Stimulated activated CD4-positive, alpha-beta T cell treated with anti-CD3 and anti-CD28 coated beads, Interleukin-4, amount 100 ng/mL, for 48 hours (primary cell): ENCODE data around the gene ATRAID.
"Not testable (repeated sequence)": the region's sequence is repeated elsewhere in the genome, so short reads cannot be mapped to it uniquely, and the experiment has no call there.

Source experiments
- DNase-seq, 2 donors: peaks; one replicate each; pipeline ENCODE4 v3.0.0-alpha.2; 2020; ENCODE audit warnings: low read depth in 2 of 2

ATRAID gene

DNA sequence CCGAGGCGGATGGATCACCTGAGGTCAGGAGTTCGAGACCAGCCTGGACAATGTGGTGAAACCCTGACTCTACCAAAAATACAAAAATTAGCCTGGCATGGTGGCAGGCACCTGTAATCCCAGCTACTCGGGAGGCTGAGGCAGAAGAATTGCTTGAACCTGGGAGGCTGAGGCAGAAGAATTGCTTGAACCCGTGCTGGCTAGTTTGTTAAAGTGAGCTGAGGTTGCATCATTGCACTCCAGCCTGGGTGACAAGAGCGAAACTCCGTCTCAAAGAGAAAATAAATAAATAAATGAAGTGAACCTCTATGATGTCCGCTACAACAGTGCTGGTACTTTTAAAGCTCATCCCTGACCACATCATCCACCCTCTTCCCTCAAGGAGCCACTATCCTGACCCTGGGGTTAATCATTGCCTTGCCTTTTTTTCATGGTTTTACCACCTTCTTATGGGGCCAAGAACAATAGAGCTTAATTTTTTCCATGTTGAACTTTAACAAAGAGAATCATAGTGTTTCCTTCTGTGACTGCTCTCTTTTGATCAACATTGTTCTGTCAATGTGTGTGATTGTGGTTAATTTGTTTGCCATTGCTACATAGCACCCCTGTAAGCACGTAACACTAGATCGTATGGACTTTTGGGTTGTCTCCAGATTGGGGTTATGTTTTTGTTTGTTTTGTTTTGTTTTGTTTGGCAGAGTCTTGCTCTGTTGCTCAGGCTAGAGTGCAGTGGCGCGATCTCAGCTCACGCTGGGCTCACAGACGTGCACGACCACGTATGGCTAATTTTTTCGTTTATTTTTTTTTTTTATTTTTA is 17.1 kb upstream of the ATRAID start:
- no peak for DNase-seq

DNA sequence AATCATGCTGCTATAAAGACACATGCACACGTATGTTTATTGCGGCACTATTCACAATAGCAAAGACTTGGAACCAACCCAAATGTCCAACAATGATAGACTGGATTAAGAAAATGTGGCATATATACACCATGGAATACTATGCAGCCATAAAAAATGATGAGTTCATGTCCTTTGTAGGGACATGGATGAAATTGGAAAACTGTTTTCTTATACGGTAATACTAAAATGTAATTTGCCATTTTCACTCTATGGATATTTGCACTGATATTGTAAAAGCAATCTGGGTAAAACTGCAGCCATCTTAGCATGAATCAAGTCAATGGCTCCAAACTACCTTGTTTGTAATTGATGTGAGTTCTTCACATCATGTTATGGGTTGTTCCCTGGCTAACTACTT is 16.0 kb upstream of the ATRAID start:
- DNase-seq: not testable (repeated sequence)

DNA sequence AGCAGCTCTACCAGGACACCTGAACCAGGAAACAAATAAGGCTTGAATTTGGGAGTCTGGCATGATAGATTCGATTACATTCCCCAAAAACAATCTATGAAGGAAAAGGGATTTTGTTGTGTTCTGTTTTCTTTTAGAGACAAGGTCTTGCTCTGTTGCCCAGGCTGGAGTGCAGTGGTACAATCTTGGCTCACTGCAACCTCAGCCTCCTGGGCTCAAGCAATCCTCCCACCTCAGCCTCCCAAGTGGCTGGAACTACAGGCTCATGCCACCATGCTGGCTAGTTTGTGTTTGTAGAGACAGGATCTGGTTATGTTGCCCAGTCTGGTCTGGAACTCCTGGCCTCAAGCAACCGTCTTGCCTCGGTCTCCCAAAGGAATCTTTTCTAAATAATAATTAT is 13.8 kb upstream of the ATRAID start:
- DNase-seq: not testable (repeated sequence)

DNA sequence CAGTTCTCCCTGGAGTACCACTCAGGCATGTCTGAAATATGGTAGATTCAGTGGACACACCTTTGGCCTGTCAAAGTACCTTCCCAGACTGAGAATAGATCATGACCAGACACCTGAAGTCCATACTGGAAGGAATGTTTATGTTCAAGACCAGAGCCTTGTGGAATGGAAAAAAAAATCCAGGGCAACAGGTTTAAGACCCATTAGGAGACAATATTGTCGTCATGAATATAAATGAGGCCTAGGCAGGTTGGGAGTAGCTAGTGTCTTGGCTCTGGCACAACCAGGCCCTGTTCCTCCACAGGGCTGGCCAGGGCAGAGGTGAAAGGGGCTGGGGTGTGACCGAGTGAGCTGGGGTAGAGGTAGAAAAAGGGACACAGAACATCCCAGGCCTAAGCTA is 13.2 kb upstream of the ATRAID start:
- no peak for DNase-seq

DNA sequence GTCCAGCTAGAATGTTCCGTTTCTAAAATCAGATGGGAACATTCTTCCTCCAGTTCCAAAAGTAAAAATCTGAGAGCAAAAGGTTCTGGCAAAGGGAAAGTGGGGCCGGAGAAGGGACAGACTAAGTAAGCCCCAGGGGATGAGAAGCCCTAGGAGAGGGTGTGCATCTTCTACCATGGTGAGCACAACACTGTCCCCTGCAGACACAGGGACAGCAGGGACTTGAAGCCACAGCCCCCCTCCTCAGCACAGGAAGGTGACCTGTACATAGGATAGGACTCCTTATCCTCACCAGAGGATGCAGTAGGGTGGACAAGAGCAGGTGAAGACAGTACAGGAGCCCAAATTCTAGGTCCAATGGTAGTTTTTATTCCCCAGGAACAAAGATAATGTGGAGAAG is 12.6 kb upstream of the ATRAID start:
- no peak for DNase-seq

DNA sequence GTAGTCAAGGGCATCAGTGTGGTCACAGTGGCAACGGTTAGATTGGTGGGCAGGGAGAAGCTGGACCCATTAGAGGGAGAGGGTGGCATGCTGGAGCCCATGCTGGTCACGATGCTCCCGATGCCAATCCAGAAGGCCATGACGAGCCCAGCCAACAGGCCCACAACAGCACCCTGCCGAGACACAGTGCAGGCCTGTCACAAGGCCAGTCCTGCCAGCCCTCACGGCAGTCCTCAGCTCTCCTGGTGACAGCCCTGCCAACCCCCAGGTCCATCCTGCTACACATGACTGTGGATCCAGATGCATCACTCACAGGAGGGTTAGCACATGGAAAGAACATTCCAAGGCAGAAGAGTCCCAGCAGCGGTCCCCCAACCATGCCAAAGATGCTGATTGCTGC is 10.2 kb upstream of the ATRAID start:
- no peak for DNase-seq

DNA sequence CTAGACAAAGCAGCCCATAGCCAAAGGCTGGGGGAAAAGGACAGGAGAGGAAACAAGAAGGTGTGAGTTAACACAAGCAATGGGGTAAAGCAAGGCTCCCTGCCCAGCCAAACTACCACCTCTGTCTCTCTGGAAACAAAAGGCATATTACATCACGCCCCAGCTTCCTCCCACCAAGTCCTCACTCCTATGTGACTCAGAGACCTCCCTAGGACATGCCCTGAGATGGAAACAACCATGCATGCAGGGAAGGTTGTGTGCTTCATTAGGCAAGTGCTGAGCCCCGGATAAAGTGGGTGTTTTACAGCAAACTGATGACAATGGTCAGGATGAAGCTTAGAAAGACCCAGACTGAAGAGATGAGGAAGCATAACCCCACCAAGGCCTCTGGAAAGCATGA is 9.0 kb upstream of the ATRAID start:
- DNase-seq: no peak

DNA sequence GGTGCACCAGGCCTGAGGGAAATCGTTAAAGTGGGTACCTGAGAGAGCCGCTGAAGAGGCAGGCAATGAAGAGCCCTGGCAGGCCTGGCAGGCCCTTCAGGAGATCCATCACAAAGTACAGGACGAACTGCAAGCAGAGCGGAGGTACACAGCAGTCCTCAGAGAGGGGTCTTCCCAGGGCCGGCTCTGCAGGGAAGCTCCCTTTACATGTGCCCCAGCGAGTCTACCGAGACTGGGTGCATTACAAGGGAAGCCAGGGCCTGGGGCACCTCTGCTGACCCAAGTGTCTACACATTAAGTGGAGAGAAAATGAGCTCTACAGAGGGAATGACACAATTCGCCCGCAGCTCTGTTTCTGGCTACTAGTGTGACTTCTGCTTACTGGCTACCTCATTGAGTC is 8.1 kb upstream of the ATRAID start:
- no peak for DNase-seq

DNA sequence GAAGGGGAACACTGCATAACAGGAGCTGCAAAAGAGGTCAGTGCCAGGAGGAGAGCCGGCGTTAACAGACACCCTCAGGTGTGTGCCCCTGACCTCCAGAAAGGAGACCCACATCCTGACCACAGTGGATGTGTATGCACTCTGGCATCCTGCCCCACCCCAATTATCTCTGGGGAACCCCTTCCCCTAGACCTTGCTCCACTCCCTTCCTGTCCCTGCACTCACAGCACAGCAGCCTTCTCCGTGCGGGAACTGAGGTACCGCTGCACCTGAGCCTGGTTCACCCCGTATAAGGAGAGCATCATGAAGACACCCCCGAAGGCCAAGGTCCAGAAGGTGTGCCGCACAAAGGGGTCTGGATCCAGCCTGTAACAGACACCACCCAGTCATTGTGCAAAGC is 7.3 kb upstream of the ATRAID start:
- DNase-seq: no peak

DNA sequence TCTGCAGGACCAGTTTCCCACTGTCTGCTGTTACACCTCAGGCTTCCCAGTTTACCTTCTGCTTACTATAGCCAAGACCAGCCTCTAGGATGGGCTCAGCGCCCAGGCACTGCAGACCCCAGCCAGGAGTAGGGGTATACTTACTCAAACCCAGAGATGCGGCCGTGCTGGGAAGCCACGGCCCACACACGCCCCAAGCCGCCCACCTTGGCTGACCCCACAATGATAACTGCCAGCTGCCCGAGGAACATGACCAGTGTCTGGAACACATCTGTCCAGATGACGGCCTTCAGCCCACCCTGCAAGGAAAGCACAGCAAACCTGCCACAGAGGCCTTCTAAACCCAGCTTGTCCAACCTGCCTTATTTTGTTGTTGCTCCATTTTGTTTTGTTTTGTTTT is 6.6 kb upstream of the ATRAID start:
- no peak for DNase-seq

DNA sequence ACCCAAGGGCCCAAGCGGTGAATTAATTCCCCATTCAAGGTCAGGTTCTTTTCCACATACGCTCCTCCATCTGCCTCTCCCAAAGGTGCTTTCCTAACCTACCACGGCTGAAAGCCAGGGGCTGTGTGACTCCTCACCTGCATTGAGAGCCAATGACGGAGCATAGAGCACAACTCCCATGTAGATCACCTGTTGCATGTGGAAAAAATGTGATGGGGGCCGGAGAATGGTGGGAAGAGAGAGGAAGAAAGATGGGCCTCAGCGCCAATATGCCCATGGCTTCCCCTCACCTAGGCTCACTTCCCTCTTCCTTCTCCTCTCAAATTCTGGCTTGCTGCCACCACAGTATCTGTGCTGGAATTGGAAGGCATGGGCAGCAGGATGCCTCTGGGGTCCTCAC is 5.5 kb upstream of the ATRAID start:
- DNase-seq: no peak

DNA sequence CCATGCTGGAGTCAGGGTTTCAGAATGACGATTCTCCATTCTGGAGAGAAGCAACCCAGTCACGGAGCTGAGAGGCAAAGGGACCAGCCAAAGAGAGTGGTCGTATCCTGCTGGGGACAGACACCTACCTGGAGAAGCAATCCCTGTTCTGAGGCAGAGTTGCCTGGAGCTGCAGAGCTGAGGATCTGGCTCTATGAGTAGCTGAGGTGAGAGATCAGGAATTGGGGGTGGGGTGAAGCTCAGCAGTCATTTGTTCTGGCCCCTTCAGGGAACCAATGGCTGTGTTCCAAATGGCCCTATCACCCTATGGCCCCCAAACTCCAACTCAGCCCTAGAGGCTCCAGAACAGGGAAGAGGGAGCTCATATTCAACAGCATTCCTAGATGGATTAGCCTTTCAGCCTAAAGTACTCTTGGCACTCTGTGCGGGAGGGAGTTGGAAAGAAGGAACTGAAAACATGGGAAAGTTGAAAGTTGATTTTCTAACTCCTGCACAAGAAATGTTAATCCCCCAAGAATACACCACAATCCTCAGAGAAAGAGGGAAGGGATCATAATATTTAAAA is 3.3 kb upstream of the ATRAID start:
- no peak for DNase-seq

DNA sequence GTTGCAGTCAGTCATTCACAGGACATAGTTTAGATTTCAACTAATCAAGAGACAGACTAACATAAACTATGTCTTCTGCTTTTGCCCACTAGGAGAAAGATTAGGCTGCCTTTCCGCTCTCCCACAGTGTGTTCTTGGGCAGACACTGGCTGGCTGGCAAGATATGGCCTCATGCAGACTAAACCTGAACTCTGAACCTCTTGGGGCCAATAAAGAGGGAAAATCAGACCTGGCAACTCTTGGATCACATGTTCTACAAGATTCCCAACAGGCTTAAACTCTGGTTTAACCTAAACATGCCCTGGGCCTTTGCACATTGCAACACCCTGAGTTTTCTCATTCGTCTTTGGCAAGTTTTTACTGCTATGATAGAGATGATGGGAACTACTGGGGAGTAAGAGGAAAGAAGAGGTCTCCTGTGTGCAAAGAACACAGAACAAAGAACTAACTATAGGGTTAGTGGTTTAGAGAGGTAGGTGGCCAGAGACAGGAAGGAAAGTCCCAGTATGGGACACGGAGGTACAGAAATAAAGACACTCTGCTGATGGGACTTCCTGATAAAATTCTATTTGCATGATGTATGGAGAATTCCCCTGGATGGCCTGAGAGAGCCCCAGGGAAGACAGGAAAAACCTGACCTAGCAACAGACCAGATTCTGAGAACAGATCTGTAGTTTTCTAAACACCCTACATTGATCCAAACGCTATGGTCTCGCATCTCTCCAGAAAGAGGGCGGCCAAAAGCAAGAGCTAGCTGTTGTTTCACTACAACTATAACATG is 2.0 kb upstream of the ATRAID start:
- DNase-seq: no peak

DNA sequence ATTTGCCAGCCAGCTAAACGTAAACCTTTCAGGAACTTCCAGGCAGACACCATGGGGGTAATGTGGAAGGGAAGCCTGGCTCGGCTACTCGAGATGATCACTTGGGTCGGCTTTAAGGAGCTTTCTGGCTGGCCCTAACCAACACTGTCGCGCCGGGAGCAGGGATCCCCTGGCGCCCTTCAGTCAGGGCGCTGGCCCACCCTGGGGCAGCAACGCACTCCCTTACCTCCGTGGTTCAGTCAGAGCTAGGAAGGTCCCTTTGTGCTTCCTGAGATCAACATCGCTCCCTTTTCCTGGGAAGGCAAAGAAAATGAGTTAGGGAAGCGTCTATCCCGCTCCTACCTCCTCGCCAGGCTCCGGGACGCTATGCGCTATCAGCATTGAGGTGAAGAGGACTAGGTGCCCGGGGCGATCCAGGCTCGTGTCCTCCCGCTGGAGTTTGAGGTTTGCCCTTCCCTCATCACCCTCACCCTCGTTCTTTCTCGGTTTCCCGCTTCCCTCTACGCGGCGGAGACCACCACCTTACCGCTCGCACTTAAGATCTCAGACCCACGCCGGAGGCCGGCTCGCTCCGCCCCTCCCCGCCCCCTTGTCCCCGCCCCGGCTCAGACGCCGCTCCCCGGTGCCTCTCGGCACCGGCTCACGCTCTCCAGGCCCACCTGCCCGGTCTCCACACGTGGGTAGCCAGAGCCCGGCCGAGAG is 449 bp upstream of the ATRAID start:
- no peak for DNase-seq

DNA sequence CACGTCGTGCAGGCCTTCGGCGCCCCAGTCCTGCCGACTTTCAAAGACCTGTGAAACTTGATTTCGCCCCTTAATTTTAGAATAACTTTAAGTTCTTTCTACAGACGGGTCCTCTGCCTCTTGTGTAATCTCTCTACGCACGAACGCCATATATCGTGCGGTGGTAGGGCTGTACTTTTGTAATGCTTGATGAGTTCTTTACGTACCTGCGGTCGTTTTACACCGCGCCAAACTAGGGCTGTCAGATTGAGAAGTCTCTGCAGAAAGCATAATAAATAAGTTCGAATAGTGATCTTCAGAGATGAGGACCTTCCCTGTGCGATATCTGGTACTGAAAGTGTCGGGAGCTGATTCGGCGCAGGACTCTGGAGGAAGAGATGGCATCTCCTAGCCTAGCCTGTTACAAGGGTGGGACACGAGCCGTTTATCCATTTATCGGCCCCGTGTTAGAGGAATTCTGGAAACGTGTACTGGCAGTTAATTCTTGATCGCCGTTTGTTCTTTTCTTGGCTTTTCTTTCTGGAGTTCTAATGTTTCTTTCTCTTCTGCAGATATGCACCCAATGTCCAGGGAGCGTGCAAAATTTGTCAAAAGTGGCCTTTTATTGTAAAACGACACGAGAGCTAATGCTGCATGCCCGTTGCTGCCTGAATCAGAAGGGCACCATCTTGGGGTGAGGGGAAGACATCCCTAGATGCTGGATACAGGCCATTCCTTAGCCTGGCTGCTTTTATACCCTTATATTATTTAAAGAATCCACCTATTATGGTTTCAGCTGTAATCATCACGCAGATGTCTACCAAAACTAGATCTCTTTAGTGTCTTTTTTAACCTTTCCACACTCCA is 1.0 kb downstream of the ATRAID start:
- DNase-seq: peak in 1 of 2 donors; percentile 24

DNA sequence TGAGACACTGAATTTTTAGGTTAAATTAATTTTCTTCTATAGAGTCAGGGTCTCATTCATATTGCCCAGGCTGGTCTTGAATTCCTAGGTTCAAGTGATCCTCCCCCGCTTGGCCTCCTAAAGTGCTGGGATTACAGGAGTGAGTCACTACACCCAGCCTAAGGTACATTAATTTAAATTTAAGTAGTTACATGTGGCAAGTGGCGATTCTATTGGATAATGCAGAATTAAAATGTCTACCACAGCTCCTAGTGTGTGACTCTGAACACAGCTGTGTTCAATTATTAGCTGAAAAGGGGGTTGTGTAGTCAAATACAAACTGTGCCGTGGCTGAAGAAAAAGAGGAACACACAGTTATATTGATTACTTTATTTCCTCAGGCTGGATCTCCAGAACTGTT is 3.1 kb downstream of the ATRAID start:
- DNase-seq: no peak

DNA sequence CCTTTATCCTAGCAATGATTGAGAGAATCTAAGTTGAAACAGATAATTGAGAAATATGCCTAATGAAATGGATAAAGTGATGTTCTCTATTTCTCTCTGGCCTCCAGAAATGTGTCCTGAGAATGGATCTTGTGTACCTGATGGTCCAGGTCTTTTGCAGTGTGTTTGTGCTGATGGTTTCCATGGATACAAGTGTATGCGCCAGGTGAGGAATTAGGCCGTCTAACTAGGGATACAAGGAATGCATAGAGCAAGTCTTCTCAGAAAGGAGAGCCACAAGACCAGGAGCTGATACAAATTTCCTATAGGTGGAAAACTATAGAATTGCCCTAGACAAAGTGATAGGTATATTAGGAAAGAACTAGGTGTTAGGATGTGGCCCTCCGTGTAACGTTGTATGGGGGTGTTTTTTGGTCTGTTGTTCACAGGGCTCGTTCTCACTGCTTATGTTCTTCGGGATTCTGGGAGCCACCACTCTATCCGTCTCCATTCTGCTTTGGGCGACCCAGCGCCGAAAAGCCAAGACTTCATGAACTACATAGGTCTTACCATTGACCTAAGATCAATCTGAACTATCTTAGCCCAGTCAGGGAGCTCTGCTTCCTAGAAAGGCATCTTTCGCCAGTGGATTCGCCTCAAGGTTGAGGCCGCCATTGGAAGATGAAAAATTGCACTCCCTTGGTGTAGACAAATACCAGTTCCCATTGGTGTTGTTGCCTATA is 4.7 kb downstream of the ATRAID start:
- no peak for DNase-seq

DNA sequence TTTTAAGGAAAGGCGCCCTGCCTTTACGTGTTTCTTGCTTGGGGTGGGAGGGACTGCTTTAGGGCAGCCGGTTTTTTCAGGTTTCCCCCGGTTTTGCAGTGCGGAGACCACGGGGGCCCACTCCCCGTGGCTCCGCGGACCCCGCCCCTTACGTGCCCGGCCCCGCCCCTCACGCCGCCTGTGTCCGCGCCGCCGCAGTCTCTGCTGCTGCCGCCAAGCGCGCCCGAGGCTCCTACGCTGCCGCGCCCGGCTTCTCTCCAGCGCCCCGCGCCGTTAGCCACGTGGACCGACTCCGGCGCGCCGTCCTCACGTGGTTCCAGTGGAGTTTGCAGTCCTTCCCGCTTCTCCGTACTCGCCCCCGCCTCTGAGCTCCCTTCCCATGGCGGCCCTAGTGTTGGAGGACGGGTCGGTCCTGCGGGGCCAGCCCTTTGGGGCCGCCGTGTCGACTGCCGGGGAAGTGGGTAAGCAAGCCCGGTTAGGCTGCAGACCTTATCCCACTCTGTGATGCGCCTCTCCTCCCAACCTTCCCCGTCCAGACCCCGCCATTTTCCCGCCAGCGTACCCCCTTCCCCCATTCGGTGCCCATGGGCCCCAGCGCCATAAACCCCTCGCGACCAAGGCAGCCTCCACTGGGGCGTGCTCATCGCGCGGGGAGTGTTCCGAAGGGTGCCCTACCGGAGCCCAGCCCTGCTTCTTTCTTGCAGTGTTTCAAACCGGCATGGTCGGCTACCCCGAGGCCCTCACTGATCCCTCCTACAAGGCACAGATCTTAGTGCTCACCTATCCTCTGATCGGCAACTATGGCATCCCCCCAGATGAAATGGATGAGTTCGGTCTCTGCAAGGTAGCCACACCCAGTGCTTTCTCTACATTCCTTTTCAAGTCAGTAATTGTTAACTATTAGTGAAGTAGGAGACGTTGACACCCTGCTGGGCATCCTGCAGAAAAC is 5.6 kb downstream of the ATRAID start, which contains the start of gene CAD:
Gene CAD, plus strand, starts transcription at position 197 of the 949 bp plus-strand sequence. Its CDS starts 183 bp downstream, at position 380.
- peak; percentile 88 to 90 for DNase-seq

DNA sequence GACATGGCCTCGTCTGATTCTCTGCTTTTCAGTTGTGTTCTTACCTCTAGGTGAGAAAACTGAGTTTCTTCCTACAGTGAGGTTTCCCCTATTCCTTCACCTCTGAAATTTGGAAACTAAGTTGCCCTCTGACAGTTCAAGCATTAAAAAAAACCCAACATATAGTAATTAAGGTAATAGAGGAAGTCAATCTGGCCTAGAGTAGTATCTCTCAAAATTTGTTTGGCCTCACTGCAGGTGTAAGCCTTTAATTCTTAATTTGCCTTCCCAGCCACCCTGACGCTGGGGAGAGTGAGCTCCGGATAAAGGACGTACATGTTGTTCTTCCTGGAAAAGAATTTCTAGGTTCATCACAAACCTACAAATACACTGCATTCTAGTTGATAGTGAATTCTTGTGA is 6.8 kb downstream of the ATRAID start:
- no peak for DNase-seq
